HEK293 (cell line): ENCODE data around the gene CDC5L.

Source experiments
- CTCF ChIA-PET: fragments of 350-600 bp; formaldehyde crosslinking; extraction: SDS; loops from one replicate; lab custom pipeline; 2021; ENCODE audit warnings: antibody characterized with exemption; lab: Yijun Ruan, JAX
- POLR2A ChIA-PET: fragments of 300-600 bp; formaldehyde crosslinking; extraction: SDS; loops from one replicate; lab custom pipeline; 2020; ENCODE audit warnings: antibody characterized with exemption, inconsistent platforms; lab: Yijun Ruan, JAX
- H3K27ac ChIP-seq: fragments of 200-500 bp; sonication (Bioruptor generic); 2 replicates; pipeline ENCODE4 v1.5.1; 2014; ENCODE audit warnings: low read depth, low read length, control low read depth, inconsistent platforms; ENCODE audit errors: extremely low read depth
- H3K36me3 ChIP-seq, 2 experiments: fragments of 200-500 bp in 1 of 2; sonication (Bioruptor generic) in 1 of 2; 1 replicate in 1 of 2; 2 replicates in 1 of 2; pipeline ENCODE4 v1.5.1; 2014 to 2017; ENCODE audit warnings: inconsistent platforms in 2 of 2, low read length in 2 of 2; ENCODE audit not compliant: control insufficient read depth in 2 of 2, insufficient read depth in 1 of 2
- H3K4me1 ChIP-seq: fragments of 200-500 bp; sonication (Bioruptor generic); 2 replicates; pipeline ENCODE4 v1.5.1; 2014; ENCODE audit warnings: mild to moderate bottlenecking, low read length, inconsistent platforms; ENCODE audit not compliant: control insufficient read depth, insufficient read depth
- H3K4me3 ChIP-seq: 2 replicates; pipeline ENCODE4 v1.5.1; 2011; ENCODE audit warnings: low read depth, mild to moderate bottlenecking, control low read depth, low read length, moderate library complexity
- H3K9me3 ChIP-seq: fragments of 200-500 bp; sonication (Bioruptor generic); 2 replicates; pipeline ENCODE4 v1.5.1; 2014; ENCODE audit warnings: low read depth, low read length, inconsistent platforms; ENCODE audit not compliant: control insufficient read depth, insufficient read depth
- KLF10 ChIP-seq: fragments of 450-650 bp; IDR thresholded peaks from 2 replicates; pipeline ENCODE4 v1.5.1; 2018; ENCODE audit warnings: missing biosample characterization, mild to moderate bottlenecking, missing genetic modification characterization
- KLF8 ChIP-seq: fragments of 450-650 bp; formaldehyde crosslinking; IDR thresholded peaks from 2 replicates; pipeline ENCODE4 v1.5.1; 2016; ENCODE audit warnings: missing biosample characterization, missing genetic modification characterization
- SALL2 ChIP-seq: fragments of 450-650 bp; formaldehyde crosslinking; IDR thresholded peaks from 2 replicates; pipeline ENCODE4 v1.5.0; 2017; ENCODE audit warnings: missing biosample characterization, mild to moderate bottlenecking, missing genetic modification characterization, borderline replicate concordance
- ZBTB17 ChIP-seq: fragments of 450-650 bp; formaldehyde crosslinking; IDR thresholded peaks from 2 replicates; pipeline ENCODE4 v1.5.1; 2016; ENCODE audit warnings: missing biosample characterization, missing genetic modification characterization
- ZNF169 ChIP-seq: fragments of 450-650 bp; formaldehyde crosslinking; IDR thresholded peaks from 2 replicates; pipeline ENCODE4 v1.5.1; 2016; ENCODE audit warnings: missing biosample characterization, missing genetic modification characterization
- ZNF311 ChIP-seq: fragments of 450-650 bp; formaldehyde crosslinking; IDR thresholded peaks from 2 replicates; pipeline ENCODE4 v1.5.1; 2017; ENCODE audit warnings: missing biosample characterization, missing genetic modification characterization, borderline replicate concordance
- ZNF324 ChIP-seq: fragments of 450-650 bp; formaldehyde crosslinking; IDR thresholded peaks from 2 replicates; pipeline ENCODE4 v1.5.1; 2016; ENCODE audit warnings: missing biosample characterization, missing genetic modification characterization
- ZNF335 ChIP-seq: fragments of 450-650 bp; formaldehyde crosslinking; conservative IDR thresholded peaks from 2 replicates; pipeline ENCODE4 v1.5.1; 2016; ENCODE audit warnings: missing biosample characterization, missing genetic modification characterization
- ZNF677 ChIP-seq: fragments of 450-650 bp; IDR thresholded peaks from 2 replicates; pipeline ENCODE4 v1.5.0; 2018; ENCODE audit warnings: missing biosample characterization, mild to moderate bottlenecking, missing genetic modification characterization, moderate library complexity
- TF ChIP-seq, protein P1 (sequence below): fragments of 450-650 bp; formaldehyde crosslinking; IDR thresholded peaks from 2 replicates; pipeline ENCODE4 v1.5.1; 2016; ENCODE audit warnings: missing biosample characterization, missing genetic modification characterization, borderline replicate concordance
- TF ChIP-seq, protein P2 (sequence below): fragments of 450-650 bp; formaldehyde crosslinking; IDR thresholded peaks from 2 replicates; pipeline ENCODE4 v1.5.0; 2017; ENCODE audit warnings: missing biosample characterization, missing genetic modification characterization, borderline replicate concordance
- TF ChIP-seq, protein P3 (sequence below): fragments of 450-650 bp; formaldehyde crosslinking; IDR thresholded peaks from 2 replicates; pipeline ENCODE4 v1.5.1; 2016; ENCODE audit warnings: missing biosample characterization, missing genetic modification characterization
- TF ChIP-seq, protein P4 (sequence below): fragments of 450-650 bp; formaldehyde crosslinking; IDR thresholded peaks from 2 replicates; pipeline ENCODE4 v1.5.1; 2016; ENCODE audit warnings: missing biosample characterization, missing genetic modification characterization
- TF ChIP-seq, protein P5 (sequence below): fragments of 450-650 bp; formaldehyde crosslinking; IDR thresholded peaks from 2 replicates; pipeline ENCODE4 v1.5.1; 2016; ENCODE audit warnings: missing biosample characterization, missing genetic modification characterization

Gene CDC5L

DNA sequence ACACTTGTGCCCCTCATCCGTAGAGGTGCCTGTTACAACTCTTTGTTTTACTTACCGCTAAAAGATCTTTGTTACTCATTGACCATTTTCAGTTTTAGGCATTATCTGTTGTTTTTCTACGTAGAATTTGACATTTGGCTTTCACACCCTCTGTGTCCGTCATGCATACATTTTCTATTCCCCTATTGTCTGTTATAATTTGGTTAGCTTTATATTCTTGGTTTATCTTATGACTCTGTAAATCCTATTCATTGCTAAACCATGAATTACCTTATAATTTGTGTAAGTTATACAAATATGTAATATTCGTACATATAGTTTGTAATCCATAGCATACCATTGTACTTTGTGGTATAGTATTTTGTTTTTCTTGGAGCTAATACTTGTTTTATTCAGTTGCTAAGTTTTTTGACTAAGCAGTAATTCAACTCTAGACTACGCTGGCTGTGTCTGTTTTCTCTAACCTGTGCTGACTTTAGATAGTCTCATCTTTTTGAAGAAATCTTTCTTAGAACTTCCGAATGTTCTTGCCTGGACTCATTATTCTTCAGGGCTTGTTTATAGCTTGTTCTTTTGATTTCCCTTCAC, 21.8 kb downstream of the CDC5L start:
- Histone ChIP-seq H3K9me3 (no peaks in the 10 kb centered on the region), H3K27ac (no peak overlapping the region), H3K4me3 (no peak overlapping the region), H3K4me1 (no peaks in the 10 kb centered on the region), H3K36me3 (peaks cover 85 to 90% of the 10 kb centered on the region in 2 experiments)
- ChIA-PET CTCF (interaction anchor here (0.6 to 3.4 kb wide), 4 partner anchors 10 to 26 kb away, joined by 5 to 13 read pairs (median 8); no protein-coding TSS in a partner anchor), POLR2A (interaction anchor here (1.8 kb wide), 1 partner anchor 22 kb away, joined by 8 read pairs; the partner anchor contains the start of gene CDC5L)
- no peak for TF ChIP-seq KLF8 (tag by site-specific recombination)
- TF ChIP-seq, protein P1, sequence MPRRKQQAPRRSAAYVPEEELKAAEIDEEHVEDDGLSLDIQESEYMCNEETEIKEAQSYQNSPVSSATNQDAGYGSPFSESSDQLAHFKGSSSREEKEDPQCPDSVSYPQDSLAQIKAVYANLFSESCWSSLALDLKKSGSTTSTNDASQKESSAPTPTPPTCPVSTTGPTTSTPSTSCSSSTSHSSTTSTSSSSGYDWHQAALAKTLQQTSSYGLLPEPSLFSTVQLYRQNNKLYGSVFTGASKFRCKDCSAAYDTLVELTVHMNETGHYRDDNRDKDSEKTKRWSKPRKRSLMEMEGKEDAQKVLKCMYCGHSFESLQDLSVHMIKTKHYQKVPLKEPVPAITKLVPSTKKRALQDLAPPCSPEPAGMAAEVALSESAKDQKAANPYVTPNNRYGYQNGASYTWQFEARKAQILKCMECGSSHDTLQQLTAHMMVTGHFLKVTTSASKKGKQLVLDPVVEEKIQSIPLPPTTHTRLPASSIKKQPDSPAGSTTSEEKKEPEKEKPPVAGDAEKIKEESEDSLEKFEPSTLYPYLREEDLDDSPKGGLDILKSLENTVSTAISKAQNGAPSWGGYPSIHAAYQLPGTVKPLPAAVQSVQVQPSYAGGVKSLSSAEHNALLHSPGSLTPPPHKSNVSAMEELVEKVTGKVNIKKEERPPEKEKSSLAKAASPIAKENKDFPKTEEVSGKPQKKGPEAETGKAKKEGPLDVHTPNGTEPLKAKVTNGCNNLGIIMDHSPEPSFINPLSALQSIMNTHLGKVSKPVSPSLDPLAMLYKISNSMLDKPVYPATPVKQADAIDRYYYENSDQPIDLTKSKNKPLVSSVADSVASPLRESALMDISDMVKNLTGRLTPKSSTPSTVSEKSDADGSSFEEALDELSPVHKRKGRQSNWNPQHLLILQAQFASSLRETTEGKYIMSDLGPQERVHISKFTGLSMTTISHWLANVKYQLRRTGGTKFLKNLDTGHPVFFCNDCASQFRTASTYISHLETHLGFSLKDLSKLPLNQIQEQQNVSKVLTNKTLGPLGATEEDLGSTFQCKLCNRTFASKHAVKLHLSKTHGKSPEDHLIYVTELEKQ (tag by site-specific recombination): no peak
- no peak for TF ChIP-seq ZNF169 (tag by site-specific recombination)
- TF ChIP-seq ZNF311 (tag by site-specific recombination): no peak
- no peak for TF ChIP-seq ZNF324 (tag by site-specific recombination)
- TF ChIP-seq, protein P2, sequence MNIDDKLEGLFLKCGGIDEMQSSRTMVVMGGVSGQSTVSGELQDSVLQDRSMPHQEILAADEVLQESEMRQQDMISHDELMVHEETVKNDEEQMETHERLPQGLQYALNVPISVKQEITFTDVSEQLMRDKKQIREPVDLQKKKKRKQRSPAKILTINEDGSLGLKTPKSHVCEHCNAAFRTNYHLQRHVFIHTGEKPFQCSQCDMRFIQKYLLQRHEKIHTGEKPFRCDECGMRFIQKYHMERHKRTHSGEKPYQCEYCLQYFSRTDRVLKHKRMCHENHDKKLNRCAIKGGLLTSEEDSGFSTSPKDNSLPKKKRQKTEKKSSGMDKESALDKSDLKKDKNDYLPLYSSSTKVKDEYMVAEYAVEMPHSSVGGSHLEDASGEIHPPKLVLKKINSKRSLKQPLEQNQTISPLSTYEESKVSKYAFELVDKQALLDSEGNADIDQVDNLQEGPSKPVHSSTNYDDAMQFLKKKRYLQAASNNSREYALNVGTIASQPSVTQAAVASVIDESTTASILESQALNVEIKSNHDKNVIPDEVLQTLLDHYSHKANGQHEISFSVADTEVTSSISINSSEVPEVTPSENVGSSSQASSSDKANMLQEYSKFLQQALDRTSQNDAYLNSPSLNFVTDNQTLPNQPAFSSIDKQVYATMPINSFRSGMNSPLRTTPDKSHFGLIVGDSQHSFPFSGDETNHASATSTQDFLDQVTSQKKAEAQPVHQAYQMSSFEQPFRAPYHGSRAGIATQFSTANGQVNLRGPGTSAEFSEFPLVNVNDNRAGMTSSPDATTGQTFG (tag by site-specific recombination): no peak
- no peak for TF ChIP-seq ZNF335
- TF ChIP-seq, protein P3, sequence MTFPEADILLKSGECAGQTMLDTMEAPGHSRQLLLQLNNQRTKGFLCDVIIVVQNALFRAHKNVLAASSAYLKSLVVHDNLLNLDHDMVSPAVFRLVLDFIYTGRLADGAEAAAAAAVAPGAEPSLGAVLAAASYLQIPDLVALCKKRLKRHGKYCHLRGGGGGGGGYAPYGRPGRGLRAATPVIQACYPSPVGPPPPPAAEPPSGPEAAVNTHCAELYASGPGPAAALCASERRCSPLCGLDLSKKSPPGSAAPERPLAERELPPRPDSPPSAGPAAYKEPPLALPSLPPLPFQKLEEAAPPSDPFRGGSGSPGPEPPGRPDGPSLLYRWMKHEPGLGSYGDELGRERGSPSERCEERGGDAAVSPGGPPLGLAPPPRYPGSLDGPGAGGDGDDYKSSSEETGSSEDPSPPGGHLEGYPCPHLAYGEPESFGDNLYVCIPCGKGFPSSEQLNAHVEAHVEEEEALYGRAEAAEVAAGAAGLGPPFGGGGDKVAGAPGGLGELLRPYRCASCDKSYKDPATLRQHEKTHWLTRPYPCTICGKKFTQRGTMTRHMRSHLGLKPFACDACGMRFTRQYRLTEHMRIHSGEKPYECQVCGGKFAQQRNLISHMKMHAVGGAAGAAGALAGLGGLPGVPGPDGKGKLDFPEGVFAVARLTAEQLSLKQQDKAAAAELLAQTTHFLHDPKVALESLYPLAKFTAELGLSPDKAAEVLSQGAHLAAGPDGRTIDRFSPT: no peak
- no peak for TF ChIP-seq ZNF677 (tag by site-specific recombination)
- TF ChIP-seq, protein P4, sequence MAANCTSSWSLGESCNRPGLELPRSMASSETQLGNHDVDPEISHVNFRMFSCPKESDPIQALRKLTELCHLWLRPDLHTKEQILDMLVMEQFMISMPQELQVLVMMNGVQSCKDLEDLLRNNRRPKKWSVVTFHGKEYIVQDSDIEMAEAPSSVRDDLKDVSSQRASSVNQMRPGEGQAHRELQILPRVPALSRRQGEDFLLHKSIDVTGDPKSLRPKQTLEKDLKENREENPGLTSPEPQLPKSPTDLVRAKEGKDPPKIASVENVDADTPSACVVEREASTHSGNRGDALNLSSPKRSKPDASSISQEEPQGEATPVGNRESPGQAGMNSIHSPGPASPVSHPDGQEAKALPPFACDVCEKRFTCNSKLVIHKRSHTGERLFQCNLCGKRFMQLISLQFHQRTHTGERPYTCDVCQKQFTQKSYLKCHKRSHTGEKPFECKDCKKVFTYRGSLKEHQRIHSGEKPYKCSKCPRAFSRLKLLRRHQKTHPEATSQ (tag by site-specific recombination): no peak
- TF ChIP-seq, protein P5, sequence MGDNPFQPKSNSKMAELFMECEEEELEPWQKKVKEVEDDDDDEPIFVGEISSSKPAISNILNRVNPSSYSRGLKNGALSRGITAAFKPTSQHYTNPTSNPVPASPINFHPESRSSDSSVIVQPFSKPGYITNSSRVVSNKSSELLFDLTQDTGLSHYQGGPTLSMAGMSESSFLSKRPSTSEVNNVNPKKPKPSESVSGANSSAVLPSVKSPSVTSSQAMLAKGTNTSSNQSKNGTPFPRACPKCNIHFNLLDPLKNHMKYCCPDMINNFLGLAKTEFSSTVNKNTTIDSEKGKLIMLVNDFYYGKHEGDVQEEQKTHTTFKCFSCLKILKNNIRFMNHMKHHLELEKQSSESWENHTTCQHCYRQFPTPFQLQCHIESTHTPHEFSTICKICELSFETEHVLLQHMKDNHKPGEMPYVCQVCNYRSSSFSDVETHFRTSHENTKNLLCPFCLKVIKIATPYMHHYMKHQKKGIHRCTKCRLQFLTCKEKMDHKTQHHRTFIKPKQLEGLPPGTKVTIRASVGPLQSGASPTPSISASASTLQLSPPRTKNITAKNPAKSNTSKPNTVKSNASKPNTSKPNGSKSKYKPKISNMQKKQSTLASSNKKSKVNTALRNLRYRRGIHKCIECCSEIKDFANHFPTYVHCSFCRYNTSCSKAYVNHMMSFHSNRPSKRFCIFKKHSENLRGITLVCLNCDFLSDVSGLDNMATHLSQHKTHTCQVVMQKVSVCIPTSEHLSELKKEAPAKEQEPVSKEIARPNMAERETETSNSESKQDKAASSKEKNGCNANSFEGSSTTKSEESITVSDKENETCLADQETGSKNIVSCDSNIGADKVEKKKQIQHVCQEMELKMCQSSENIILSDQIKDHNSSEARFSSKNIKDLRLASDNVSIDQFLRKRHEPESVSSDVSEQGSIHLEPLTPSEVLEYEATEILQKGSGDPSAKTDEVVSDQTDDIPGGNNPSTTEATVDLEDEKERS (tag by site-specific recombination): no peak
- TF ChIP-seq ZBTB17: no peak
- TF ChIP-seq KLF10 (tag by site-specific recombination): no peak
- TF ChIP-seq SALL2: no peak
